NCI-H2081 (cell line): ENCODE data around the gene ELF2.
"Not testable (repeated sequence)": the region's sequence is repeated elsewhere in the genome, so short reads cannot be mapped to it uniquely, and the experiment has no call there.

ENCODE experiments used
- DNase-seq, 2 experiments: peaks; one replicate each; lab custom pipeline; 2025; lab: John Stamatoyannopoulos, UW

The ELF2 gene

GRCh38 chr4:139177049-139177868 lies at the start of gene ELF2:
Gene ELF2, minus strand, starts transcription at chr4:139177218. Its CDS starts 39,517 bp downstream, at chr4:139137701.
- DNase-seq, result peak; percentile 84 to 85

GRCh38 chr4:139223682-139224317 lies 46.8 kb upstream of the ELF2 start:
- no peak for DNase-seq

GRCh38 chr4:139222215-139222614 lies 45.2 kb upstream of the ELF2 start:
- no peak for DNase-seq

- DNase-seq, result no peak
These were observed 44.7 kb upstream of the ELF2 start for GRCh38 chr4:139221687-139222086.

GRCh38 chr4:139219450-139220055 lies 42.5 kb upstream of the ELF2 start:
- DNase-seq, result no peak

- no peak for DNase-seq
These were observed 37.1 kb upstream of the ELF2 start for GRCh38 chr4:139214039-139214534.

GRCh38 chr4:139213633-139214032 lies 36.6 kb upstream of the ELF2 start:
- DNase-seq, result not testable (repeated sequence)

GRCh38 chr4:139212900-139213299 lies 35.9 kb upstream of the ELF2 start:
- no peak for DNase-seq

- no peak for DNase-seq
These were observed 33.5 kb upstream of the ELF2 start for GRCh38 chr4:139210486-139210885.

- no peak for DNase-seq
These were observed 32.5 kb upstream of the ELF2 start for GRCh38 chr4:139209470-139210063.

- DNase-seq, result no peak
These were observed 31.5 kb upstream of the ELF2 start for GRCh38 chr4:139208404-139208945.

- DNase-seq, result no peak
These were observed 30.9 kb upstream of the ELF2 start for GRCh38 chr4:139207873-139208403.

GRCh38 chr4:139207247-139207646 lies 30.2 kb upstream of the ELF2 start:
- DNase-seq, result no peak

GRCh38 chr4:139202991-139203390 lies 26.0 kb upstream of the ELF2 start:
- no peak for DNase-seq

GRCh38 chr4:139200506-139200905 lies 23.5 kb upstream of the ELF2 start:
- DNase-seq, result no peak

GRCh38 chr4:139200102-139200501 lies 23.1 kb upstream of the ELF2 start:
- no peak for DNase-seq

GRCh38 chr4:139197214-139197613 lies 20.2 kb upstream of the ELF2 start:
- DNase-seq, result not testable (repeated sequence)

- no peak for DNase-seq
These were observed 19.4 kb upstream of the ELF2 start for GRCh38 chr4:139196462-139196861.

GRCh38 chr4:139191373-139191772 lies 14.4 kb upstream of the ELF2 start:
- no peak for DNase-seq

- DNase-seq, result no peak
These were observed 13.0 kb upstream of the ELF2 start for GRCh38 chr4:139189972-139190371.

- DNase-seq, result no peak
These were observed 12.4 kb upstream of the ELF2 start for GRCh38 chr4:139189417-139189749.
